Measurements from ENCODE around the gene ARHGAP15. TPM values are rescaled to one million over a fixed set of nuclear protein-coding genes. Genes with fewer than 3 reads are reported as not detected.

The ARHGAP15 gene
- total and polyA plus RNA-seq, 2 donors (not counting 1 experiment from before 2014, with no cell fraction given): 0.07 TPM; not detected in 1

DNA sequence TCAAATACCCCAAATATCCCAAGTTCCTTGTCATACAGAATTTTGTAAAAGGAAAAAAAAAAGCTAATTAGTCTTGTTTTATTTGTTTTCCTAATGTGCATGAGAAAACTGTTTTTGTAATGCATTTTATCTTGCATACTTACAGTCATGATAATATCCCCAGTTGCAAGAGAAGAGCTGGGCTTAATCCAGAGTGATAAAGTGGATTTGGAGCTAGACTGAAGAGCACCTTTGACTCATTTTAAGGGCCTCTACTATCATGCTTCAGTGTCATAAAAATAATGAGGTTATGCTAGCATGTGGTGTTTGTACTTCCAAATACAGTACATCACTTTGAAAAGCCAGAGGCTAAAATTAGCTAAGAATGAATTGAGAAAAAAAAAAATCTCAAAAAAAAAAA, 26.4 kb downstream of the ARHGAP15 start:
- H3K4me3 ChIP-seq (replicated peaks in 1 of 4; ENCODE audit: control extremely low read depth in 1 of 4, insufficient read depth in 1 of 4, low read depth in 3 of 4, low read length in 4 of 4): no peak overlapping the region
- no peaks in the 10 kb centered on the region for H3K27me3 ChIP-seq (ENCODE audit: control insufficient read depth, insufficient read depth, low read length)
- DNase-seq (ENCODE audit: low read depth in 2 of 2): no peak
- H3K27ac ChIP-seq (ENCODE audit: insufficient read depth, low read length): no peak overlapping the region
- no peaks in the 10 kb centered on the region for H3K36me3 ChIP-seq (ENCODE audit: control insufficient read depth, insufficient read depth, low read length)
- H3K9ac ChIP-seq (ENCODE audit: insufficient read depth, low read length): no peak overlapping the region
- H3K4me1 ChIP-seq (ENCODE audit: control insufficient read depth, extremely low read depth, insufficient read depth, low read length): no peaks in the 10 kb centered on the region
- H3K4me2 ChIP-seq (ENCODE audit: extremely low read depth, insufficient read depth, low read length): no peak overlapping the region
- no peak for TF ChIP-seq EZH2 (IDR thresholded peaks at IDR 0.05; ENCODE audit: low read length, missing control alignments)
- TF ChIP-seq, protein P1, sequence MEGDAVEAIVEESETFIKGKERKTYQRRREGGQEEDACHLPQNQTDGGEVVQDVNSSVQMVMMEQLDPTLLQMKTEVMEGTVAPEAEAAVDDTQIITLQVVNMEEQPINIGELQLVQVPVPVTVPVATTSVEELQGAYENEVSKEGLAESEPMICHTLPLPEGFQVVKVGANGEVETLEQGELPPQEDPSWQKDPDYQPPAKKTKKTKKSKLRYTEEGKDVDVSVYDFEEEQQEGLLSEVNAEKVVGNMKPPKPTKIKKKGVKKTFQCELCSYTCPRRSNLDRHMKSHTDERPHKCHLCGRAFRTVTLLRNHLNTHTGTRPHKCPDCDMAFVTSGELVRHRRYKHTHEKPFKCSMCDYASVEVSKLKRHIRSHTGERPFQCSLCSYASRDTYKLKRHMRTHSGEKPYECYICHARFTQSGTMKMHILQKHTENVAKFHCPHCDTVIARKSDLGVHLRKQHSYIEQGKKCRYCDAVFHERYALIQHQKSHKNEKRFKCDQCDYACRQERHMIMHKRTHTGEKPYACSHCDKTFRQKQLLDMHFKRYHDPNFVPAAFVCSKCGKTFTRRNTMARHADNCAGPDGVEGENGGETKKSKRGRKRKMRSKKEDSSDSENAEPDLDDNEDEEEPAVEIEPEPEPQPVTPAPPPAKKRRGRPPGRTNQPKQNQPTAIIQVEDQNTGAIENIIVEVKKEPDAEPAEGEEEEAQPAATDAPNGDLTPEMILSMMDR (conservative IDR thresholded peaks at IDR 0.05 in 1 of 2, IDR thresholded peaks at IDR 0.05 in 1 of 2; ENCODE audit: low read depth in 1 of 2, low read length in 2 of 2): no peak
- no peaks in the 10 kb centered on the region for H4K20me1 ChIP-seq (ENCODE audit: control insufficient read depth, extremely low read depth, insufficient read depth, low read length)
- H2AFZ ChIP-seq (ENCODE audit: low read length): no peak overlapping the region
- H3K9me3 ChIP-seq (ENCODE audit: control insufficient read depth, insufficient read depth, low read depth, low read length): no peaks in the 10 kb centered on the region
- no peaks in the 10 kb centered on the region for H3K79me2 ChIP-seq (ENCODE audit: control insufficient read depth, insufficient read depth, low read length)

DNA sequence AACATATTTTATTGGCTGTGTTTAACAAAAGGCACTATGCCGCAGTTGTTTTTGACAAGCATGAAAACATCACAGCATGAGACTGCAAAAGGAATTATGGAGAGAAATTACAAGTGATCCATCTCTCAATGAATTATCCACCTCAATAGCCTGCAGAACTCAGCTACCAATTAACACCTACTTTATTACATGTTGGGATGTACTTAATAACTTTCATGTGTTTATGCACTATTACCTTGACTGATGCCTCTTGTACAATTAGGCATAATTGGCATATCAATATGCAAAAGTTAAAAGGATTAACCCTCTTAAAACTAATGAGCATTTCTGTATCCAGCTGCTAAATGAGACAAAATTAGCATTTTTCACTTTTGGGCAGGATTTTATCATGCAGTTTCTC, 27.8 kb downstream of the ARHGAP15 start:
- Histone ChIP-seq H2AFZ (ENCODE audit: low read length) (no peak overlapping the region), H3K9me3 (ENCODE audit: control insufficient read depth, insufficient read depth, low read depth, low read length) (no peaks in the 10 kb centered on the region), H3K27me3 (ENCODE audit: control insufficient read depth, insufficient read depth, low read length) (no peaks in the 10 kb centered on the region)

DNA sequence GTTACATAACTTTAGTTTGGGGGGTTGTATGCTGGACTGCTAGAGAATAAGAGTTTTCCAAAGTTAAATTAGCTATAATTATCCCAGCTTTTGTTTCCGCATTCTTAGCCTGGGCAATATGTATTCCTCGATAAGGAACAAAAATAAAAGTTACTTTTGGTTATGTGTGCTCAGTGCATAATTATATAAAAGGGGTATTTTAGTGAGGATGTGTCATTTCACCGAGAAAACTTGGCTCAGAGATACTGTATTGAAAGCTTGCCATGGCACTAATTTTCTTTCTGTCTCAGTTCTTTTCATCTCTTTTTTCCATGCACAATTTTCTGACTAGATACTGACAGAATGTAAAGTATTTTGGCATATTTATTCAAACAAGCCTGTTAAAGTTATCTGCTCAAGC, 28.2 kb downstream of the ARHGAP15 start:
- Histone ChIP-seq H3K4me1 (ENCODE audit: control insufficient read depth, extremely low read depth, insufficient read depth, low read length) (no peaks in the 10 kb centered on the region), H2AFZ (ENCODE audit: low read length) (no peak overlapping the region), H3K27ac (ENCODE audit: insufficient read depth, low read length) (no peak overlapping the region), H3K27me3 (ENCODE audit: control insufficient read depth, insufficient read depth, low read length) (no peaks in the 10 kb centered on the region), H3K9me3 (ENCODE audit: control insufficient read depth, insufficient read depth, low read depth, low read length) (no peaks in the 10 kb centered on the region), H3K4me2 (ENCODE audit: extremely low read depth, insufficient read depth, low read length) (no peak overlapping the region), H4K20me1 (ENCODE audit: control insufficient read depth, extremely low read depth, insufficient read depth, low read length) (no peaks in the 10 kb centered on the region), H3K36me3 (ENCODE audit: control insufficient read depth, insufficient read depth, low read length) (no peaks in the 10 kb centered on the region), H3K9ac (ENCODE audit: insufficient read depth, low read length) (no peak overlapping the region), H3K4me3 (replicated peaks in 1 of 4; ENCODE audit: control extremely low read depth in 1 of 4, insufficient read depth in 1 of 4, low read depth in 3 of 4, low read length in 4 of 4) (no peak overlapping the region), H3K79me2 (ENCODE audit: control insufficient read depth, insufficient read depth, low read length) (no peaks in the 10 kb centered on the region)
- TF ChIP-seq, protein P1 (conservative IDR thresholded peaks at IDR 0.05 in 1 of 2, IDR thresholded peaks at IDR 0.05 in 1 of 2; ENCODE audit: low read depth in 1 of 2, low read length in 2 of 2): no peak
- no peak for TF ChIP-seq EZH2 (IDR thresholded peaks at IDR 0.05; ENCODE audit: low read length, missing control alignments)
- DNase-seq (ENCODE audit: low read depth in 2 of 2): no peak

More for the DNA sequence above, 27.8 kb downstream of the ARHGAP15 start:
- Histone ChIP-seq H4K20me1 (ENCODE audit: control insufficient read depth, extremely low read depth, insufficient read depth, low read length) (no peaks in the 10 kb centered on the region), H3K4me3 (replicated peaks in 1 of 4; ENCODE audit: control extremely low read depth in 1 of 4, insufficient read depth in 1 of 4, low read depth in 3 of 4, low read length in 4 of 4) (no peak overlapping the region), H3K79me2 (ENCODE audit: control insufficient read depth, insufficient read depth, low read length) (no peaks in the 10 kb centered on the region), H3K9ac (ENCODE audit: insufficient read depth, low read length) (no peak overlapping the region), H3K4me2 (ENCODE audit: extremely low read depth, insufficient read depth, low read length) (no peak overlapping the region), H3K4me1 (ENCODE audit: control insufficient read depth, extremely low read depth, insufficient read depth, low read length) (no peaks in the 10 kb centered on the region), H3K27ac (ENCODE audit: insufficient read depth, low read length) (no peak overlapping the region), H3K36me3 (ENCODE audit: control insufficient read depth, insufficient read depth, low read length) (no peaks in the 10 kb centered on the region)
- no peak for DNase-seq (ENCODE audit: low read depth in 2 of 2)
- no peak for TF ChIP-seq EZH2 (IDR thresholded peaks at IDR 0.05; ENCODE audit: low read length, missing control alignments)
- TF ChIP-seq, protein P1 (conservative IDR thresholded peaks at IDR 0.05 in 1 of 2, IDR thresholded peaks at IDR 0.05 in 1 of 2; ENCODE audit: low read depth in 1 of 2, low read length in 2 of 2): no peak

Data from fibroblast of lung (primary cell).